GM18861 (cell line): ENCODE results near the gene ELL3.
"Not testable (repeated sequence)": the region's sequence is repeated elsewhere in the genome, so short reads cannot be mapped to it uniquely, and the experiment has no call there.

Experiments
- ATAC-seq: cut with Tn5 transposase; IDR thresholded peaks from one replicate; pipeline ENCODE4 v1.9.1; 2021; ENCODE audit not compliant: unreplicated experiment

Gene ELL3, protein sequence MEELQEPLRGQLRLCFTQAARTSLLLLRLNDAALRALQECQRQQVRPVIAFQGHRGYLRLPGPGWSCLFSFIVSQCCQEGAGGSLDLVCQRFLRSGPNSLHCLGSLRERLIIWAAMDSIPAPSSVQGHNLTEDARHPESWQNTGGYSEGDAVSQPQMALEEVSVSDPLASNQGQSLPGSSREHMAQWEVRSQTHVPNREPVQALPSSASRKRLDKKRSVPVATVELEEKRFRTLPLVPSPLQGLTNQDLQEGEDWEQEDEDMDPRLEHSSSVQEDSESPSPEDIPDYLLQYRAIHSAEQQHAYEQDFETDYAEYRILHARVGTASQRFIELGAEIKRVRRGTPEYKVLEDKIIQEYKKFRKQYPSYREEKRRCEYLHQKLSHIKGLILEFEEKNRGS

DNA sequence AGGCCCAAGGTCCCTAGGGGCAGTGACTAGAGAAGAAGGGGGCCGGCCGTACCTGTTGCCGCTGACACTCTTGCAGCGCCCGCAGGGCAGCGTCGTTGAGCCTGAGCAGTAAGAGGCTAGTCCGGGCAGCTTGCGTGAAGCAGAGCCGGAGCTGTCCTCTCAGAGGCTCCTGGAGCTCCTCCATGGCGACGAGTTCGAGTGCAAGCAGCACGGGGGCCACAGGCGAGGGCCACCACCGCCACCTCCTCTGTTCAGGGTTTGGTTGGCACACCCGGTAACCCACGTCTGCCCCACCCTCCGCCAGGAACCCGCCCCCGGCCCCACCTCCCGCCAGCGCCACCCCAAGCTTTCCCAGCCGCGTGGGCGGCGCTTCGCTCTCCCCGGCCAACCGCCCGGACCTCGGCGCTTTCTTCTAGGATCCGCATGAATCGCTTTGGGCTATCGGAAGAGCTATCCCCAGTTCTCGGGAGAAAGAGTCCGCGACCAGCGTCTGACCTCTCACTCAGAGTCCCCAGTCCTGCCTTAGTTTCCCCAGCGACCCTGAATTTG is at the start of gene ELL3:
Gene ELL3 (minus strand): TSS at position 249 of the 549 bp plus-strand sequence. CDS start 65 bp downstream, at position 184.
- peak; percentile 23 for ATAC-seq

DNA sequence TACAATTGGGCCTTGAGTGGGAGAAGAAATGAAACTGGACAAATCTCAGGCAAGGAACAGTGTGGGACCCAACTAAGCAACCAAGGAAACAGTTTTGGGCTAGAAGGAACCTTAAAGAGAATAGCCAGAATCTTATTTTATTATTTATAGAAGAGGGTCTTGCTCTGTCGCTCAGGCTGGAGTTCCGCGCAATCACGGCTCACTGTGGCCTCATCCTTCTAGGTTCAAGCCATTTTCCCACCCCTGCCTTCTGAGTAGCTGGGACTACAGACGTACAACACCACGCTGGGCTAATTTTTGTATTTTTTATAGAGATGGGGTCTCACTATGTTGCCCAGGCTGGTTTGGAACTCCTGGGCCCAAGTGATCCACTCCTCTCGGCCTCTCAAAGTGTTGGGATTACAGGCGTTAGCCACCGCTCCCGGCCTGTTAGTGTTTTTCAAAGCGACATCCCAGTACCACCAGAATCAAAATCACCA is 49.3 kb upstream of the ELL3 start:
- ATAC-seq = no peak

DNA sequence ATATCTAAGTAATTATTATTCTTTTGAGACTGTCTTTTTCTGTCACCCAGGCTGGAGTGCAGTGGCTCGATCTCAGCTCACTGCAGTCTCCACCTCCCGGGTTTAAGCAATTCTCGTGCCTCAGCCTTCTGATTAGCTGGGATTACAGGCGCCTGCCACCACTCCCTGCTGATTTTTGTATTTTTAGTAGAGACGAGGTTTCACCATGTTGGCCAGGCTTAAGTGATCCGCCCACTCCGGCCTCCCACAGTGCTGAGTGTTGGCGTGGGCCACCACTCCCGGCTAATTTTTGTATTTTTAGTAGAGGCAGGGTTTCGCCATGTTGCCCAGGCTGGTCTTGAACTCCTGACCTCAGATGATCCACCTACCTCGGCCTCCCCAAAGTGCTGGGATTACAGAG is 48.5 kb upstream of the ELL3 start:
- not testable (repeated sequence) for ATAC-seq

DNA sequence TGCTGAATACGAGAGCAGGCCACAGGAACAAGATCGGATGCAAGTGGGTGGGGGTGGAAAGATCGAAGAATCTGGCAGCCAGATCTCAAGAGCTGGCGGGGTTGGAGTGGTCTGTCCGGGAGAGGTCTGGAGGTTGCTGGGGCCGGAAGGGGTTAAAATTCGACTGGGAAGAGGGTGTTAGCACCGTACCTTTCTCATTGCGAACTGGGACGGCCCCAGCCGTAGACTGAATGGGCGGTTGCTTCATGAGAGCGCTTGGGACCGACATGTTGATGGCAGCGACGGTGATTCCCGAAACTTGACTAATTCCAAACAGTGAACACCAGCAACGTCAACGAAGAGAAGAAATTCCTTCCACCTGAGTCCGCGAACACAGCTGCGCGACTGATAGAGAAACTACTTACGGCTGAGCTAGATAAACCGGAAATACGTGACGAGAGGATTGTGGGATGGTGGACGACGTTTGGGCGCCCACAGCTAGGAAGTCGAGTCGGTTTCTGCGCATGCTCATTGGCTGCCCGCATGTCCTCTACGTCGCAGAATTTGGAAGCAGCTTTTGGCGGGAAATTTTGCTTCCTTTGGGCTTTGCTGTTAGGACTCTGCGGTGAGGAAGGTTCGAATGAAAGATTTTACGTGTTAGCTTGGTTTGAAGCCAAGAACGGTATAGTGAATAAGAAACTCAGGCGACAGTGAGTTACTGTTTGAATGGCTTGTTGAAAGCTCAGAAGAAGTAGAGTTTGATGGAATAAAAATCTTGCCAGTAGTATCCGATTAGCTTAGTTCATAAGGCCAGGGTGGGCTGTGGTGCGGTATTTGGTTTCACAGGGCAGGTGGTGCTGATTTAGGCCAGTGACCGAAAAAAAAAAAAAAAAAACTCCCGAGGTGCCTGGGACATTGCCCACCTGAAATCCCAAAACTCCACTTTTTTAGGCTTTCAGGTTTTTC is 47.8 kb upstream of the ELL3 start, which contains the start of gene MFAP1:
Gene MFAP1 (minus strand): TSS at position 389 of the 945 bp plus-strand sequence. CDS start 121 bp downstream, at position 268.
- ATAC-seq = peak; percentile 57

DNA sequence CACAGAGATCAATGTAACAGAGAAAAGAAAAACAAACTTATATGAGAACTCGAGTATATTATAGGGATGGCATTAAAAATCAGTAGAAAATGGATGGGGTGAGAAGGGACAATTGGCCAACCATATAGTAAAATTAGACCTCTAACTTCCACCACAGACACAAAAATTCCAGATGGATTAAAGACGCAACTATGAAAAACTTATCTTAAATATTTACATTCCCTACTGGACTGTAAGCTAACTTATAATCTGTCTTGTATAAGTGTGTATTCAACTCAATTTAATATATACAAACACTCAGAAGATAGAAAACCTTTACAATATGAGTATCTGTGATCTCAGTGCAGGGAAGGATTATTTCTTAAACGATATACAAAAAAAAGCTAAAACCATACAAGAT is 44.7 kb upstream of the ELL3 start:
- ATAC-seq = no peak

DNA sequence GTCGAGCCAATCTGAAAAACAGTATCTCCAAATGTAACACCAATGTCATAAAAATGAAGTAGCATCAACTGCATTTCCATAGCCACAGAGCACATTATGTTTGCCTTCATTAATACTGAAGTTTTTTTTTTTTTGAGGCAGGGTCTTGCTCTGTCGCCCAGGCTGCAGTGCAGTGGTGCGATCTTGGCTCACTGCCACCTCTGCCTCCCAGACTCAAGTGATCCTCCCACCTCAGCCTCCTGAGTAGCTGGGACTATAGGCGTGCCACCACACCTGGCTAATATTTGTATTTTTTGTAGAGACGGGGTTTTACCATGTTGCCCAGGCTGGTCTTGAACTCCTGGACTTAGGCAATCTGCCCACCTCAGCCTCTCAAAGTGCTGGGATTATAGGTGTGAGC is 38.3 kb upstream of the ELL3 start:
- not testable (repeated sequence) for ATAC-seq

DNA sequence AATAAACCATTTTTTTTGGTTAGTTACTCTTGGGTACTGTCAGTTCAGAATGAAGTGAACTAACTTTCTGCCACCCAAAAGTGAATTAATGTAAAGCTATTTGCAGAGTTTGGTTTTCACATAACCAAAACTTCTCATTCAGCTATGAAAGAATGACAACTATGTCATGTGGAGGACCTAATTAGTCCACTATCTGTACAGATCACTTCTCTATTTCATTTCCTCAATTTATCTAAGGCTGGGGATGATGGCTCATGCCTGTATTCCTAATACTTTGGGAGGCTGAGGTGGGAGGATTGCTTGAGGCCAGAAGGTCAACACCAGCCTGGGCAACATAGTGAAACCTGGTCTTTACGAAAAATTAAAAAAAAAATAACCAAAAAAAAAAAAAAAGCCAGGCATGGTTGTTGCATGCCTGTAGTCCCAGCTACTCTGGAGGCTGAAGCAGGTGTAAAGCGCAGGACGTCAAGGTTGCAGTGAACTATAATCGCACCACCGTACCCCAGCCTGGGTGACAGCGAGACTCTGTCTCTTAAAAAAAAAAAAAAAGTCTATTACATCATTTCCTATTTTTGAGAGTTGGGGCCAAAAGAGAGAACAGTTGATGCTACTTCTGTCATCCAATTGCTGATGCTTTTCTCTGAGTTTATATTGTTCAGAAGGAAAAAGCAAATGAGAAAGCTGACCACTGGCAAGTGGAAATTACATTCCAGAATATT is 32.4 kb upstream of the ELL3 start:
- ATAC-seq = peak; percentile 52

DNA sequence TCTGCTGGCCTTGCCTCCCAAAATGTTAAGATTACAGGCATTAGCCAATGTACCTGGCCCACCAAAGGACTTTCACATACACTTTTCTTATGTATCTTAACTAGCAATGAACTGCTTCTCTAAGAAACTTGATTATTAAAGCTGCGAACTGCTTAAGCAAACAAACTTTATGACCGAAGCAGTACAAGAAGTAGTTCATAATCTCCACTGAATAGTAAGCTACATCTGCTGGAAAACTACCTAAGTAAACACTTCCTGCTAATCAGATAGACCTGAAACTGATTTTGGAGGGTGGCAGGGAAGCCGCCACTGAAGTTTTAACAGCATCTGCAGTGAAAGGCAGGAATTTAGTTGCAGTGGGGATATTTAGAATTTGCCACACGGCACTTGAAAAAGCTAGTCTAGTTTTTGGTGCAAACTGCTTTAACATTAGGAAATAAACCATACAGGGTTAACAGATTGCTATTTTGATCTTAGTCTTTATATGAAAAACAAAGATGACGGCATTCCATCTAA is 31.7 kb upstream of the ELL3 start:
- ATAC-seq = no peak

DNA sequence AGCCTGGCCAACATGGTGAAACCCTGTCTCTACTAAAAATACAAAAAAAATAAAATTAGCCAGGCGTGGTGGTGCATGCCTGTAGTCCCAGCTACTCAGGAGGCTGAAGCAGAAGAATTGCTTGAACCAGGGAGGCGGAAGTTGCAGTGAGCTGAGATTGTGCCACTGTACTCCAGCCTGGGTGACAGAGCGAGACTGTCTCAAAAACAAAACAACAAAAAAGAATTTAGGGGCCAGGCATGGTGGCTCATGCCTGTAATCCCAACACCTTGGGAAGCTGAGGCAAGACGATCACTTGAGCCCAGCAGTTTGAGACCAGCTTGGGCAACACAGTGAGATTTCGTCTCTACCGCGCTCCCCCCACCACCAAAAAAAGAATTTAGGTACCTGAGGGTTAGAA is 25.9 kb upstream of the ELL3 start:
- ATAC-seq = not testable (repeated sequence)

DNA sequence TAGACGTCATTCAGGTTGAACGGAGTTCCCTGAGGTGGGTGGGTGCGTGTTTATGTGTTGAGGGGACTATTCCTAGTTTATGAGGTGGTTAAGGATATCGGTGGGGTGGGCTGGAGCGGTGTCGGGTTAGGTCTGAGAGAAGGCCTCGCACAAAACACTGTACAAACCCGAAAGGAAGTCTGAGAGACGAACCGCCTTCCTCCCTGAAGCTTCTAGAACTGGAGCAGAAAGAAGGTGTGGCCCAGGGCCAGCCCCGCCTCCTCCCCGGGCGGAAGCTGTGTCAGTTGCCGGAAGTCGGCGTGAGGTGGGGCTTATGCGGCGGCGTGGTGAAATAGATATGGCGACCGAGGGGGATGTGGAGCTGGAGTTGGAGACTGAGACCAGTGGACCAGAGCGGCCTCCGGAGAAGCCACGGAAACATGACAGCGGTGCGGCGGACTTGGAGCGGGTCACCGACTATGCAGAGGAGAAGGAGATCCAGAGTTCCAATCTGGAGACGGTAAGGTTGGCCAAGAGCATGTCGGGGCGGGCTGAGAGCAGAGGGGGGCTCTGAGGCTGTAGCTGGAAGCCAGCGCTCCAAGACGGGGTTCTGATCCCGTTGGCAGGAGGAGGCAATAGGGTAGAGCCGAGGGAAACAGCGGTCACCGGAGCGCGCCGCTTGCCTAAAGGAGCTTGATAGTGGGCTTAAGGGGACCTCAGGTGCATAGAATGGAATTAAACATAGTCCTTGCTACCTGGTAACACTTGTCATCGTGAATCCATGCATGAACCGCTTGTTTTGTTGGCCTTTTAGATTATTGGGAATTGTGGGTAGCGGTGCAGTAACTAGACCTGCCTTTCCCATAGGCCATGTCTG is 23.7 kb upstream of the ELL3 start, which contains the start of gene HYPK:
Gene HYPK (plus strand): TSS at position 314 of the 856 bp plus-strand sequence. CDS start 24 bp downstream, at position 338.
- ATAC-seq = peak; percentile 76

DNA sequence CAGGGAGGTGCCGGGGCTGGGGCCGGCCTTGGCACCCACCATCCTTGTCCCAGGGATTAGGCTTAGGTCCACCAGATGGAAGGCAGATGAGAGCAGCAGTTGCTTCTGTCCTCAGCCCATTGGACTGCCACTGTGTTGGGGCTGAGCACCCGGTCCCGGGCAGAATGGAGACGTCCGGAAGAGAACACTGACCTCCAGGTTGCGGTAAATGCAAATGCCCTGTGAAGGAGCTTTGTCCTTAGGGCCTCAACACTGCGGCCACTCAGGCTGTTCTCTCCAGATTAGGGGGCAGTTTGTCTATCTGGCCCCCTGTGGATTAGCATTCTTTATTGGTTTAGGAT is 23.1 kb upstream of the ELL3 start, which contains the start of gene SERINC4:
Gene SERINC4 (minus strand): TSS at position 276 of the 341 bp plus-strand sequence. CDS start 234 bp downstream, at position 42.
- ATAC-seq = no peak

DNA sequence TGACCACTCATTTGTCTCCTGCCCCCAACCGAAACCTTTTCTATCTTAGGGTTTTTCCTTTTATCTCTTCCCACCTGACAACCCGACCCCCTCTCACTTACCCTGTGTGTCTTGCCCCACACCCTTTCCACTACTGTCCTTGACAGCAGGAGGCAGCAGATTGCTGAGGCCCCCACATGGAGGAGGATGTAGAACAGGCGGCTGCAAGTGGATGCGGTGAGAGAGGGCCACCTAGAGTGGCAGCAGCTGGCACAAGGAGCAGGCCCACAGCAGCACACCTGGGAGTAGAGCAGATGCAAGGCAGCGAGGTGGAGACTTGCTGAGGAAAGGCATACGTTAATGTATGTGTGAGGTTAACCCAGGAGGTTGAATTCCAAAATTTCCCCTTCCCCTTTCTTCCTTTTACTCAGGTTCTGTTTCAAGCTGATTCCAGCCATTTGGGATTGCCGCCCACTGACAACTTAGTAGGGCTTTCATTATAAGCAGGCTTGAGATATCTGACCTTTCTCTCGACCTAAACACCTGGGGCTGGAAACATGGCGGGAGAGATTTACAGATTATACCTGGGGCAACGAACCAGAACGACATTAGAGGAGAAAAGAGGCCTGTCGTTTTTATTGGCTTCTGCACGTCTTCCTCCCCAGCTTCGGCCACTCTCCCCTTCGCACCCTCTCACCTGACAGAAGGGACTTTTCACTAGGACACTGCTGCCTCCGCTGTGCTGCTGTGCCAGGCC is 22.6 kb upstream of the ELL3 start:
- no peak for ATAC-seq

DNA sequence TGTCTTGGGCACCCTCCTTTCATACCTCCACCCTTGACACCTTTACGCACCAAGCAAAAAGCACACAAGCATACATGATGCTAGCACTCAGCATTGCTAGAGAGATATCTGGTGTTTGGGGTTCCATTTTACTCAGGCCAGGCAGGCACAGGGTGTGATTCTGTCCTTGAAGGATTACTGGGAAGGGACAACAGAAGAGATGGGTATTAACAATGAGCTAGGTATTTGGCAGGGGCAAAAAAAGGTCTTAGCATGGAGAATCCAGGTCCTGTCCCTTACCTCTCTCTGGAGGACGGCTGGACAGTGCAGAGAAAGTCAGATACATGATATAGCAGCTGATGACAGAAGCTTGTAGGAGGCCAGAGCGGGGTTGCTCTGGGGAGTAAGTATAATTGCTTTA is 19.8 kb upstream of the ELL3 start:
- no peak for ATAC-seq

DNA sequence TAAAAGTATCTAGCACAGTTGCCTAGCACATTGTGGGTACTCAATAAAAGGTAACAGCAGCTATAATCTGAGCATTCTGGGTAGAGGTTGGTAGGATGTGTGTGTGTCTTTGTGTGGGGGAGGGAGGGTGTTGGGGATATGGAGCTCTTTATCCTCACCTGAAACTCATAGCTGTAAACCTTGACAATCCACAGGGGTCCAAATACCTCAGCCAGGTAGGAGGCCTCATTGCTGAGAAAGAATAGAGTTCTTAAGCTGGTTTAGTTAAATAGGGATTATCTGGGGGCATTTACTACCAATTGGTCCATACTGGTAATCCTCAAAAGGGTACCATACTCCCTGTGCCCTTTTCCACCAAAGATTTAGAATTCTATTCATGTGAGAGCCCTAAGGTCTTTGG is 19.2 kb upstream of the ELL3 start:
- no peak for ATAC-seq

DNA sequence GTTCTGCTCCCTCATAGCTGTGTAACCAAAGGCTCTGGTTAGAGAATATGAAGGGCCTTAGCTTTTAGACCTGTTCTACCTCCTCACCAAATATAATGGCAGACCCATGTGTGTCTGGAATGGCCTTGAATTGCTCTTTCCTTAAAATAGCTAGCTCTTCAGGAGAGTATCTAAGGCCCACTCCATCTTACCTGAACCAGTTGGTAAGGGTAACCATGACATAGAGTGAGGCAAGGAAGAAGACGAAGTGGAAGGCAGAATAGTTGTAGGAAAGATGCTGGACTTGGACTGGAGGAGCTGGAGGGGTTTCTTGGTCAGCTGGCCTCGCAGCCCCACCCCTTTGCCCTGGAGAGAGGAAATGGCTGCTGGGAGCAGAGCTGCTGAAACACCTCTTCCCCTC is 18.4 kb upstream of the ELL3 start:
- ATAC-seq = no peak

DNA sequence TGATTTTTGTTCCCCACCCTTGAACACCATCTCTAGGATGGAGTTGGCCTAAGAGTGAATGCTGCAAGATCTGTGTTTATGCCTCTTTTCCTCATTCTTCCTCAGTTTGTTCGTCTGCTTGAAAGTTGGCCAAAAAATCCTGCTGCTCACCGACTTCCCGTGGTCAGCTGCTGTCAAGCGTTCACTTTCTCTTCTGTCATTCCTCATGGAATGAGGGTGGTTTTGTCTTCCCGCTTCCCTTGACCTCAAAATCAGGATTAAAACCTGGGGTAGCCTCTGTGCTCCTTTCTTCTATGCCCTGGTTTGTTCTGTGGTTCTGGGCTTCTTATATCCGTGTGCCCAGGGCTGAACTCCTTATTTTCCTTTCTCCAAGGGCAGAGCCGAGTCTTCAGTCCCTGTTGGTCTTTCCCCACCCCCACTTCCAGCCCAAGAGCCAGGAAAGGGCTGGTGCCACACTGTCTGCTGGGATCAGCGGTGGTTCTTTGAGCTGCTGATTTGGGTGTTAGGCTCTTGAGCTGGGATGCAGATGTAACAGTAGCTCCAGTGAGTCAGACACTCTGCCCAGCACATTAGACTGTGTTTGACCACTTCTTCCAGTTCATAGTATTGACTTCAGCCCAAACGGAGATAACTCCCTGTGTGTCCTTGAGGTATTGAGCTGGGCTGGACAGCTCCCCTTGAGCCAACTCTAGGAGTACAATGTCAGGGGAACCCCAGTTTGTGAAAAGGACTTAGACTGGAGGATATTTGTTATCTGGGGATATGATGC is 17.7 kb upstream of the ELL3 start:
- ATAC-seq = no peak

DNA sequence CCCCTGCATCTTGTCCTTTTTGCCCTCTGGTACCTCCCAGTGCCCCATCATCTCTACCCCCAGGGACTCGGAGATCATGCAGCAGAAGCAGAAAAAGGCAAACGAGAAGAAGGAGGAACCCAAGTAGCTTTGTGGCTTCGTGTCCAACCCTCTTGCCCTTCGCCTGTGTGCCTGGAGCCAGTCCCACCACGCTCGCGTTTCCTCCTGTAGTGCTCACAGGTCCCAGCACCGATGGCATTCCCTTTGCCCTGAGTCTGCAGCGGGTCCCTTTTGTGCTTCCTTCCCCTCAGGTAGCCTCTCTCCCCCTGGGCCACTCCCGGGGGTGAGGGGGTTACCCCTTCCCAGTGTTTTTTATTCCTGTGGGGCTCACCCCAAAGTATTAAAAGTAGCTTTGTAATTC is 16.9 kb upstream of the ELL3 start:
- ATAC-seq = no peak
